Inflammatory macrophage (primary cell): Measurements from ENCODE around the gene DPY19L2.

ENCODE experiments used
- DNase-seq, 2 donors: peaks; one replicate each; pipeline ENCODE4 v3.0.0-alpha.2; 2020 to 2022

Gene DPY19L2

DNA sequence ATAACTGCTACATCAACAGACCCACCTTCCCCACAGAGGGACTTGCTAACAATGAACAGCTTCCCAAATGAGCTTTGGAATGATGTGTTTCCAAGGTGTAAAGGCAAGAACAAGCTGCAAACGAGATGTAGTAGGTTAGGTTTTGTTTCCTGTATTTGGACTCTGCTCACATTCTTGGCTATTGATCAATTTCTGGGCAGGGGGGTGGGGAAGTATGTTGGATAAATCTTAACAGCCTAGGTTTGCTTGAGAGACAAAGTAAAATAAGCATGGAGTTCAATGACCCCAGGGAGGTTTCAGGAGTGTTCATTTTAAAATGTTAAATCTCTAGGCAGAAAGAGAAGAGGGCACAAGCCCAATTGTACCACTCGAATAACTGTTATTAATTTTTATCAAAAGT lies 146.6 kb downstream of the DPY19L2 start:
- no peak for DNase-seq
